Activated T-helper 17 cell treated with anti-CD3 and anti-CD28 coated beads, Interleukin-2, amount 50 U/mL, for 72 hours (primary cell): Measurements from ENCODE around the gene LRRC4C. TPM values are rescaled to one million over a fixed set of nuclear protein-coding genes. Genes with fewer than 3 reads are reported as not detected.

Experiments used
- ATAC-seq: fragments of 150-1000 bp; cut with Tn5 transposase; replicated peaks from 2 replicates; pipeline ENCODE4 v1.10.0; 2021; ENCODE audit warnings: mild to moderate bottlenecking, moderate library complexity
- H3K27ac Mint-ChIP-seq: one replicate; pipeline ENCODE4 v1.8.0; 2022; ENCODE audit warnings: mixed read lengths
- H3K27me3 Mint-ChIP-seq: one replicate; pipeline ENCODE4 v1.8.0; 2022; ENCODE audit warnings: mixed read lengths
- H3K36me3 Mint-ChIP-seq: one replicate; pipeline ENCODE4 v1.8.0; 2022; ENCODE audit warnings: low read depth, mild to moderate bottlenecking, mixed read lengths
- H3K4me1 Mint-ChIP-seq: one replicate; pipeline ENCODE4 v1.8.0; 2022; ENCODE audit warnings: mixed read lengths
- H3K4me3 Mint-ChIP-seq: one replicate; pipeline ENCODE4 v1.8.0; 2022; ENCODE audit warnings: mild to moderate bottlenecking, mixed read lengths
- H3K9me3 Mint-ChIP-seq: one replicate; pipeline ENCODE4 v1.8.0; 2022; ENCODE audit warnings: mixed read lengths
- total RNA-seq, 2 donors: library from RNA; stranded (reverse); gene quantifications; one replicate each; pipeline ENCODE4 v1.2.3, GENCODE V29; 2022

LRRC4C gene
- total RNA-seq, 2 donors from 2014 or later = not detected

DNA sequence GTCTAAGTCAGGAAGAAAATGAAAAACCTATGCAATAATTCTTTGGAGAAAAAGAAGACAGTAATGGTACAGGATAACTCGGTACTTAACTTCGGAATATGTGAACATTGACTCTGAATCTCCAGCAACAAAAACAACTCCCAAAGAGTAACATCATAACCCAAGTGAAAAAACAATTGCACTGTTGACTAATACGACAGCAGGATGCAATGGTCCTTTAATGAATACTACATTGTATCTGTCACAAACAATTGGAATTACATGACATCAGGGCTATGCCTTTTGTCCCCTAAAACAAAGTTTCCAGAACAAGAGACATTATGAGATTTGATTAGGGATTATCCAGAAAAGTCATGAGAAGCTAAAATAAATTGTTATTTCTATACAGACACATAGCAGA lies 1065.9 kb downstream of the LRRC4C start:
- Mint-ChIP-seq H3K4me3 (no peak overlapping the region), H3K27me3 (no peaks in the 10 kb centered on the region), H3K9me3 (peaks cover 17% of the 10 kb centered on the region), H3K36me3 (no peaks in the 10 kb centered on the region), H3K27ac (no peak overlapping the region), H3K4me1 (no peaks in the 10 kb centered on the region)
- no peak for ATAC-seq

- Mint-ChIP-seq H3K9me3 (peaks cover 17% of the 10 kb centered on the region), H3K4me3 (no peak overlapping the region), H3K27ac (no peak overlapping the region), H3K4me1 (no peaks in the 10 kb centered on the region), H3K36me3 (no peaks in the 10 kb centered on the region), H3K27me3 (no peaks in the 10 kb centered on the region)
- no peak for ATAC-seq
Observed at GRCh38 chr11:40391679-40392078, 1067.8 kb downstream of the LRRC4C start.

GRCh38 chr11:40388097-40388818 lies 1071.2 kb downstream of the LRRC4C start:
- no peak overlapping the region for H3K27ac Mint-ChIP-seq
- peaks cover 12% of the 10 kb centered on the region for H3K9me3 Mint-ChIP-seq
- H3K27me3 Mint-ChIP-seq = no peaks in the 10 kb centered on the region
- no peak for ATAC-seq
- H3K4me1 Mint-ChIP-seq = no peaks in the 10 kb centered on the region
- H3K4me3 Mint-ChIP-seq = no peak overlapping the region
- no peaks in the 10 kb centered on the region for H3K36me3 Mint-ChIP-seq

- no peak overlapping the region for H3K4me3 Mint-ChIP-seq
- H3K9me3 Mint-ChIP-seq = peaks cover 12% of the 10 kb centered on the region
- no peaks in the 10 kb centered on the region for H3K27me3 Mint-ChIP-seq
- H3K36me3 Mint-ChIP-seq = no peaks in the 10 kb centered on the region
- no peak for ATAC-seq
- H3K4me1 Mint-ChIP-seq = no peaks in the 10 kb centered on the region
- no peak overlapping the region for H3K27ac Mint-ChIP-seq
Observed at GRCh38 chr11:40387240-40387980, 1072.0 kb downstream of the LRRC4C start.

DNA sequence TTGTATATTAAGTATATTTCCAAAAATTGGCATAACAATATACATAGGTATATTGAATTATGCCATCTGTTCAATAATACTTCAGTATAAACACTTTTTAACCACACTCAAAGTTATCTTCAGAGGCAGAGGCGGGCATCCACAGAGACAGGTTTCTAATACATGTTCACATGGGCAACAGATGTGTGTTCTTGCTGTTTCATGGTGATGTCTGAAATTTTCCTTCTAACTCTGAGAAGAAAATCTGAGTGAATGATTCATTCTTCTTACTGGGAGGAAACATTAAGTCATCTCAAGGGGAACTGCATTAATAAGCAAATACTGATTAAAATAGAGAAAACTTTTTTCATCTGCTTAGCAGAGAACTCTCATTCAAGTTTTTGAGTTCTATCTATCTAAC lies 1074.5 kb downstream of the LRRC4C start:
- Mint-ChIP-seq H3K4me3 (no peak overlapping the region), H3K9me3 (peaks cover 8% of the 10 kb centered on the region), H3K27ac (no peak overlapping the region), H3K4me1 (no peaks in the 10 kb centered on the region), H3K36me3 (no peaks in the 10 kb centered on the region), H3K27me3 (no peaks in the 10 kb centered on the region)
- no peak for ATAC-seq

DNA sequence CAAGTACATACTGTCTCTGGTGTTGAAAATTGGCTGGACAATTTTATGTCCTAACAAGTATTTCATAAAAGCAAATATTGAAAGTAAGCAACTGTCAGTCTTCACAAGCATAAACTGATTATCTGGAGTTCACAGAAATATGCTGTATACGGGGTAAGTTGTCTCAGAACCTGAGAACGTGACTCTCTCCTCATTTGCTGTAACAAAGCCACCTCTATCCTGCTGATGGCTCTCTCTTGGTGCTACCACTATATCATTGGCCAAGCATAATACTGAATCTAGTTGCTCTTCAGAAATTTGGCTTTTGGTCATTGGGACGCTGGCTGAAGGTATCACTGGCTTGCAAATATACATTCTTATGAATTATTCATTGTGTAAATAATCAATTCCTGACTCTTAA lies 1078.0 kb downstream of the LRRC4C start:
- Mint-ChIP-seq H3K36me3 (no peaks in the 10 kb centered on the region), H3K27ac (no peak overlapping the region), H3K4me3 (no peak overlapping the region), H3K4me1 (no peaks in the 10 kb centered on the region), H3K9me3 (peaks cover 12% of the 10 kb centered on the region), H3K27me3 (no peaks in the 10 kb centered on the region)
- no peak for ATAC-seq

DNA sequence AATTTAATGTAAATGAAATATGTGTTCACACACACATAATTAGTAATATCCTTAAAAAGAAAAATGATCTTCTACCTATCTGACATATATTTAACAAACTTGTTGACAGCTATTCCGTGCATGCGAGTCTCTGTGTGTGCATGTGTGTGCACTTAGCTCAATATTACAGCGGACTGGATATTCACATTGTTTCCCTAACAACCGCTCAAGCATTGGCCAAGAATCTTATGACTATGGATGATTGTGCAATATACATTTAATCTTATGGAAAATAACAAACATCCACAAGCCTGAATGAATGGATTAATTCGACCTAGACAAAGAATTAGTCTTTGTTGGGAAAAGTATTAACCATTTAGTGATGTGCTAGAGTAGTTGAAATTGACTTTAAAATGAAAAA lies 1078.6 kb downstream of the LRRC4C start:
- no peak overlapping the region for H3K4me3 Mint-ChIP-seq

DNA sequence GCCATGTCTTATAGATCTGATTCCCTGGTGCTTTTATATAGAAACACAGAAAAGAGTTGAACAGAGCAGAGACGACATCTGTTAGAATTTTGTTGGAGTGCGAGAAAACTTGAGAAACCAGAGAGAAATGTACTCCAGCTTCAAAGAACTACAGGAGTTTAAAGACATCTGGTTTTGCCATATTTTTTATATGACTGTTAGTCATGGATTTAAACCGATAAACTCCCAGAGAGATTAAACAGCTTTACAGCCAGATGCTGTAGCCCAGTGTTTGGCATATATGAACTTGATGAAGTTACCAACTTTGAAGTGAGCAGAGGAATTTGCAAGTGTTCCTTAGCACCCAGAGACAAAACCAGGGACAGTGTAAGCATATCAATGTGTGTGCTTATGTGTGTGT lies 1083.1 kb downstream of the LRRC4C start:
- ATAC-seq = no peak
- H3K27ac Mint-ChIP-seq = no peak overlapping the region
- peaks cover 10% of the 10 kb centered on the region for H3K9me3 Mint-ChIP-seq
- no peaks in the 10 kb centered on the region for H3K27me3 Mint-ChIP-seq
- H3K4me1 Mint-ChIP-seq = no peaks in the 10 kb centered on the region
- H3K4me3 Mint-ChIP-seq = no peak overlapping the region
- H3K36me3 Mint-ChIP-seq = no peaks in the 10 kb centered on the region

More for the DNA sequence above, 1078.6 kb downstream of the LRRC4C start:
- H3K27me3 Mint-ChIP-seq = no peaks in the 10 kb centered on the region
- H3K27ac Mint-ChIP-seq = no peak overlapping the region
- no peak for ATAC-seq
- H3K9me3 Mint-ChIP-seq = peaks cover 9% of the 10 kb centered on the region
- H3K4me1 Mint-ChIP-seq = no peaks in the 10 kb centered on the region
- no peaks in the 10 kb centered on the region for H3K36me3 Mint-ChIP-seq

DNA sequence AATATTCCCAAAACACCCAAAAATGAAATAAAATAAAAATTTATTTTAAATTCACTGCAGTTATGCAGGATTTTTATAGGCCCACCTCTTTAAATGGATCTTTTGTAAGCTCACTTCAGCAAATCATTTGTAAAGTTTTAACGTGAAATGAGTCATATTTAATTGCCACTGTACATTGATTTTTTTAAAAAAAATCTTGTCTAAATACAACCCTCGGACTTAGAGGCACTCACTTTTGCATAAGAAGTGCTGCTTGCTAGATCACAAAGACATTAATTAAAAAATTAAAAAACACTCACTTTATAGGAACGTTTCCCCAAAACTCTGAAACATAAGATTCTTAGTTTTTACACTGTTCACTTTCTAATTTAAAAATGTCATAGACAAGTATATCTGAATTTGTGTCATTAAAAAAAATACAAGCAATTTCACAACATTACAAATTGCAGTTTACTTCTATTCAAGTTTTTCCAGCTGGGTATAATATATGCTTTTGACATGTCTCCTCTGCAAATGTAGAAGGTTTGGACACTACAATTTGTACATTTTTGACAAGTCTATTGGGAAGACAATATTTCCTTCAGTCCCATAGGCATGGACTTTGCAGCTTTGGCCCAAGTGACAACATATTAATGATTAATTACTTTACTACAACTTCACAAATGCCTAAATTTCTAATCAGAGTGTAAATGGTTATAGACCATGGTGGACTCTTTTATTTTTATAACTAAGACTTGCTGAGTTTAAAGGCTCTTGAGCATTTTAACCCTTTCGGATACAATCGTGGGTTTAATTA lies 1088.4 kb downstream of the LRRC4C start:
- Mint-ChIP-seq H3K9me3 (peaks cover 10% of the 10 kb centered on the region), H3K4me1 (no peaks in the 10 kb centered on the region), H3K4me3 (no peak overlapping the region), H3K27me3 (no peaks in the 10 kb centered on the region), H3K27ac (no peak overlapping the region), H3K36me3 (no peaks in the 10 kb centered on the region)
- ATAC-seq = no peak

DNA sequence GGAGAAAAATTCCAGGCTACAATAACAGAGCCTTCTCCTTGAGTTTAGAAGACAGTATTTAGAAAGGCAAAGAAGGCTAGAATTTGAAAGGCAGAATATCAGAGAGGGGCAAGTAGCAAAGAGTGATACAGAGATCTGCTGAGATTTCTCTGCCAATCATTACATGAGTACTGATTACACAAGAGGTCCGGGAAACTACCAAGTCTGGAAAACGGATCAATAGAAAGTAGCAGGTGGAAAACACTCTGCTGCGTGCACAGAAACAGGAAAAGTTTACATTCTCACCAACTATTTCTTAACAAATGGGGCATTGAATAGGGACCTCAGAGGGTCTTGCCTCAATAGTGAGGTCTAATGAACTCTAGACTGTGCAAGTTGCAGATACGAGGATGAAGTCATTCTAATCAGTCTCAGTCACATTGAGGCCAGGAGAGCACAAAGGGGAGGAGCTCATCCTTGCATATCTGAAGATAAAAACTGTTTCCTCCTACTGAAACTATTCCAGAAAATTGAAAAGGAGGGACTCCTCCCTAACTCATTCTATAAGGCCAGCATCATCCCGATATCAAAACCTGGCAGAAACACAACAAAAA lies 1099.2 kb downstream of the LRRC4C start:
- ATAC-seq = no peak
- Mint-ChIP-seq H3K4me3 (no peak overlapping the region), H3K4me1 (no peaks in the 10 kb centered on the region), H3K36me3 (no peaks in the 10 kb centered on the region), H3K9me3 (peaks cover 13% of the 10 kb centered on the region), H3K27ac (no peak overlapping the region), H3K27me3 (no peaks in the 10 kb centered on the region)

DNA sequence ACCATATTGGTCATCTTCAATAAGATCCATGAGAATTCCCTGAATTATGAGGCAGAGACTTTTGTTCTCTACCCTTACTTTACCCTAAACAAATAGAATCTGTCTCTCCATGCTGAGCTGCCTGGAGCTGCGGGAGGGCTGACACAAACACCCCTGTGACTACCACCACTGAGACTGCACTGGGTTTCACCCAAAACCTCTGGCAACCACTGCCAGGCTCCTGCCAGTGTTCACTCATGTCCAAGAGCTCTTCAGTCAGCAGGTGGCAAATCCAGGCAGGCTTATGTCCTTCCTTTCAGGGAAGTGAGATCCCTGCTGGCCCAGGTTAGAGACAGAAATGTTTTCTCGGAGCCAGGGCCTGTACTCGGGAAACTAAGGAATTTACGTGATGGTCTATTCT lies 1105.3 kb downstream of the LRRC4C start:
- H3K36me3 Mint-ChIP-seq = no peaks in the 10 kb centered on the region
- no peaks in the 10 kb centered on the region for H3K27me3 Mint-ChIP-seq
- peaks cover 18% of the 10 kb centered on the region for H3K9me3 Mint-ChIP-seq
- no peak for ATAC-seq
- no peak overlapping the region for H3K4me3 Mint-ChIP-seq
- no peaks in the 10 kb centered on the region for H3K4me1 Mint-ChIP-seq
- H3K27ac Mint-ChIP-seq = no peak overlapping the region

GRCh38 chr11:40340911-40341310 lies 1118.5 kb downstream of the LRRC4C start:
- Mint-ChIP-seq H3K36me3 (no peaks in the 10 kb centered on the region), H3K4me3 (no peak overlapping the region), H3K4me1 (no peaks in the 10 kb centered on the region), H3K9me3 (peaks cover 13% of the 10 kb centered on the region), H3K27me3 (no peaks in the 10 kb centered on the region), H3K27ac (no peak overlapping the region)
- no peak for ATAC-seq

- Mint-ChIP-seq H3K9me3 (peaks cover 8% of the 10 kb centered on the region), H3K27ac (no peak overlapping the region), H3K4me1 (no peaks in the 10 kb centered on the region), H3K27me3 (no peaks in the 10 kb centered on the region), H3K4me3 (no peak overlapping the region), H3K36me3 (no peaks in the 10 kb centered on the region)
- no peak for ATAC-seq
Observed at GRCh38 chr11:40338739-40339138, 1120.7 kb downstream of the LRRC4C start.

DNA sequence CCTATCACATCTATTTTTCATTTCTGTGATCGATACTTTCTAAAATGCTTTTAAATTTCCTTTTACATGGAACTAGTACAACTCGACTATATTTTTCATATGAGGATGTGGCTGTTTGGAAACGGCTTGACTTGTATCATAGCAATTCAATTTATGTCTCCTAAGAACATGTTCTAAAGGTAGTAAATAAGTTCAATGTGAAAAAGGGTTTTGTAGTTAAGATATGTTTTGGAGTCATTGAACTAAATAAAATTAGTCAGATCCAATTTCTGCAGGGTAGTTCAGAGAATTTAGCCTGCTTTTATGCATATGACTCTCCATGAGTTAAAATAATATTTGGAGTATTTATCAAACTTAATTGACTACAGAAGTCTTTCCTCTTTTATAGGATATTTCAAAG lies 1121.4 kb downstream of the LRRC4C start:
- no peaks in the 10 kb centered on the region for H3K4me1 Mint-ChIP-seq
- ATAC-seq = no peak

More for the DNA sequence above, 1121.4 kb downstream of the LRRC4C start:
- no peak overlapping the region for H3K27ac Mint-ChIP-seq
- no peaks in the 10 kb centered on the region for H3K36me3 Mint-ChIP-seq
- H3K27me3 Mint-ChIP-seq = no peaks in the 10 kb centered on the region
- peaks cover 8% of the 10 kb centered on the region for H3K9me3 Mint-ChIP-seq
- H3K4me3 Mint-ChIP-seq = no peak overlapping the region
